Measurements from ENCODE around the gene TESK2.
"Not testable (repeated sequence)": the region's sequence is repeated elsewhere in the genome, so short reads cannot be mapped to it uniquely, and the experiment has no call there.

Gene TESK2

DNA sequence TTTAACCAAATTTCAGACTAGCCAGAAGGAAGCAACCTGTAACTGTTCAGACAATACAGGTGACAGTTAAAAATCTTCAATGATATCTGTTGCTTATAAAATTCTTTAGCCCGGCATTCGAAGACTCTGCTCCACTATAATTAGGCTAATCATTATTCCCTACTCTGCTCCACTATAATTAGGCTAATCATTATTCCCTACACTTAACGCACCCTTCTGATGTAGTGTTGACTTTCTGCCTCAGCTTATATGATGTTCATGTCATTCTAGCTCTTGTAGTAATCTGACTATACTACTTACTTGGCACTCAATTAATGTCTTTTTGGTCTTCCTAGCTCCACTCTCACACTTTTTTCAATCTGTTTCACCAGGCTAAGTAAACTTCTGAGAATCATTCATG is 13.3 kb downstream of the TESK2 start:
- no peak overlapping the region for H3K27ac ChIP-seq
- no peaks in the 10 kb centered on the region for H3K79me2 ChIP-seq (ENCODE audit: insufficient read depth, low read depth)
- H3K36me3 ChIP-seq (ENCODE audit: insufficient read depth), result no peaks in the 10 kb centered on the region
- no peak overlapping the region for H3K9ac ChIP-seq
- TF ChIP-seq, protein P1, sequence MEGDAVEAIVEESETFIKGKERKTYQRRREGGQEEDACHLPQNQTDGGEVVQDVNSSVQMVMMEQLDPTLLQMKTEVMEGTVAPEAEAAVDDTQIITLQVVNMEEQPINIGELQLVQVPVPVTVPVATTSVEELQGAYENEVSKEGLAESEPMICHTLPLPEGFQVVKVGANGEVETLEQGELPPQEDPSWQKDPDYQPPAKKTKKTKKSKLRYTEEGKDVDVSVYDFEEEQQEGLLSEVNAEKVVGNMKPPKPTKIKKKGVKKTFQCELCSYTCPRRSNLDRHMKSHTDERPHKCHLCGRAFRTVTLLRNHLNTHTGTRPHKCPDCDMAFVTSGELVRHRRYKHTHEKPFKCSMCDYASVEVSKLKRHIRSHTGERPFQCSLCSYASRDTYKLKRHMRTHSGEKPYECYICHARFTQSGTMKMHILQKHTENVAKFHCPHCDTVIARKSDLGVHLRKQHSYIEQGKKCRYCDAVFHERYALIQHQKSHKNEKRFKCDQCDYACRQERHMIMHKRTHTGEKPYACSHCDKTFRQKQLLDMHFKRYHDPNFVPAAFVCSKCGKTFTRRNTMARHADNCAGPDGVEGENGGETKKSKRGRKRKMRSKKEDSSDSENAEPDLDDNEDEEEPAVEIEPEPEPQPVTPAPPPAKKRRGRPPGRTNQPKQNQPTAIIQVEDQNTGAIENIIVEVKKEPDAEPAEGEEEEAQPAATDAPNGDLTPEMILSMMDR (conservative IDR thresholded peaks at IDR 0.05; ENCODE audit: low read depth, low read length), result no peak
- no peaks in the 10 kb centered on the region for H3K27me3 ChIP-seq (ENCODE audit: insufficient read depth, low read depth)
- peaks cover 14% of the 10 kb centered on the region for H3K4me1 ChIP-seq (ENCODE audit: low read depth, poor library complexity, severe bottlenecking)
- H3K4me2 ChIP-seq, result no peak overlapping the region
- no peak overlapping the region for H2AFZ ChIP-seq (ENCODE audit: low read depth)
- no peak overlapping the region for H3K4me3 ChIP-seq (IDR thresholded peaks at IDR 0.05; ENCODE audit: insufficient read depth, low read depth, low read length)
- H4K20me1 ChIP-seq (ENCODE audit: insufficient read depth), result no peaks in the 10 kb centered on the region

DNA sequence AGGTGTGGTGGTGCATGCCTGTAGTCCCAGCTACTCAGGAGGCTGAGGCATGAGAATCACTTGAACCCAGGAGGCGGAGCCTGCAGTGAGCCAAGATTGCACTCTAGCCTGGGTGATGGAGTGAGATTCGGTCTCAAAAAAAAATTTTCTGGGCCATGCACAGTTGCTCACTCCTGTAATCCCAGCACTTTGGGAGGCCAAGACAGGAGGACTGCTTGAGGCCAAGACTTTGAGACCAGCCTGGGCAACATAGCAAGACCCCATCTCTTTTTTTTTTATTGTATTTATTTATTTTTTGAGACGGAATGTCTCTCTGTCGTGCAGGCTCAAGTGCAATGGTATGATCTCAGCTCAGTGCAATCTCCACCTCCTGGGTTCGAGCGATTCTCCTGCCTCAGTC is 16.8 kb downstream of the TESK2 start:
- not testable (repeated sequence) for H3K36me3 ChIP-seq (ENCODE audit: insufficient read depth); H4K20me1 ChIP-seq (ENCODE audit: insufficient read depth); H3K4me2 ChIP-seq; H3K4me3 ChIP-seq (IDR thresholded peaks at IDR 0.05; ENCODE audit: insufficient read depth, low read depth, low read length); H3K27ac ChIP-seq; H3K9ac ChIP-seq; H3K27me3 ChIP-seq (ENCODE audit: insufficient read depth, low read depth); H2AFZ ChIP-seq (ENCODE audit: low read depth); H3K79me2 ChIP-seq (ENCODE audit: insufficient read depth, low read depth)
- H3K4me1 ChIP-seq (ENCODE audit: low read depth, poor library complexity, severe bottlenecking), result peaks cover 31% of the 10 kb centered on the region

DNA sequence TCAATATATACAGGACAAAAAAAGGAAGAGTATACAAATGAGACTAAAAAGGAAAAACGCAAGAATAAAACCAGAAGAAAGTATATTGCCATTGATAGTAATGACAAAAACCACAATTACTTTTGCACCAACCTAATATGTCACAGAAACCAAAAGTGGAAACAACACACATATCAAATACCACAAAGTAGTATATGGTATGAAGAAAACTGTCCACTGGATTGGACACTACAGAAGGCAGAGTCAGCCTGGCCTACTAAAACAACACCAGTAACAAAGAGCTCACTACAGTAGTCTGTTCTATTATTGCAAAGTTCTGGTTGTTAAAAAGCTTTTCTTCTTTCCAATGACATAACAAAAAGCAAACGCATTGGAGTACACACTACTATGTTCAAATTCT is 17.7 kb downstream of the TESK2 start:
- Histone ChIP-seq H3K27me3 (ENCODE audit: insufficient read depth, low read depth) (no peaks in the 10 kb centered on the region), H3K79me2 (ENCODE audit: insufficient read depth, low read depth) (no peaks in the 10 kb centered on the region), H3K27ac (no peak overlapping the region), H4K20me1 (ENCODE audit: insufficient read depth) (no peaks in the 10 kb centered on the region), H3K36me3 (ENCODE audit: insufficient read depth) (no peaks in the 10 kb centered on the region), H3K4me1 (ENCODE audit: low read depth, poor library complexity, severe bottlenecking) (peaks cover 34% of the 10 kb centered on the region), H2AFZ (ENCODE audit: low read depth) (no peak overlapping the region), H3K4me2 (no peak overlapping the region; the same call in 1 of the 2 replicates), H3K4me3 (IDR thresholded peaks at IDR 0.05; ENCODE audit: insufficient read depth, low read depth, low read length) (no peak overlapping the region), H3K9ac (no peak overlapping the region)
- TF ChIP-seq, protein P1 (conservative IDR thresholded peaks at IDR 0.05; ENCODE audit: low read depth, low read length), result no peak

DNA sequence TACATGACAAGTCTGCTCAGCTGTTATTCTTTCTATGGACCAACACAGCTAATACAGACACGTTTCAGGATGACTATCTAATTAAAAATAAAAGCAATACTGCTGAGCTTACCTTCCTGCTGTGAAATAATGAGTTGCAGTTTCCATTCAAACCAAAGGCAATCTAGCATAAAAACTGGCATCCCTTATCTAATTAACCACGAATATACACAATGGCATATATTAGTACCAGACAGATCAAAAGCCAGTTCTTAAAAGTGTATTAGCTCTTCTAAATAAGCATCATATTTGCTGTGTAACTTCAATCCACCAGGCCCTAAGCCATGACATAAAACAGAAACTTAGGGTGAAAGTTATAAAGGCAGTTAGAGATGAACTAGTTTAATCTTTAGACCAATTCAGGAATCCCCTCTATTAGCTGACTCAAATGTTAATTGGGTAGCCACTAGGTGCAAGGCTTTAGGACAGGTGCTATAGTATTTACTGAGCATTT is 20.6 kb downstream of the TESK2 start:
- Histone ChIP-seq H3K9ac (no peak overlapping the region), H3K36me3 (ENCODE audit: insufficient read depth) (no peaks in the 10 kb centered on the region), H4K20me1 (ENCODE audit: insufficient read depth) (no peaks in the 10 kb centered on the region), H2AFZ (ENCODE audit: low read depth) (no peak overlapping the region), H3K27ac (no peak overlapping the region; the same call in 1 of the 2 replicates), H3K4me3 (IDR thresholded peaks at IDR 0.05; ENCODE audit: insufficient read depth, low read depth, low read length) (no peak overlapping the region), H3K4me2 (peak overlapping the region; percentile 37; the same call in 1 of the 2 replicates), H3K4me1 (ENCODE audit: low read depth, poor library complexity, severe bottlenecking) (peaks cover 34% of the 10 kb centered on the region), H3K79me2 (ENCODE audit: insufficient read depth, low read depth) (no peaks in the 10 kb centered on the region), H3K27me3 (ENCODE audit: insufficient read depth, low read depth) (no peaks in the 10 kb centered on the region)
- TF ChIP-seq, protein P1 (conservative IDR thresholded peaks at IDR 0.05; ENCODE audit: low read depth, low read length), result no peak

DNA sequence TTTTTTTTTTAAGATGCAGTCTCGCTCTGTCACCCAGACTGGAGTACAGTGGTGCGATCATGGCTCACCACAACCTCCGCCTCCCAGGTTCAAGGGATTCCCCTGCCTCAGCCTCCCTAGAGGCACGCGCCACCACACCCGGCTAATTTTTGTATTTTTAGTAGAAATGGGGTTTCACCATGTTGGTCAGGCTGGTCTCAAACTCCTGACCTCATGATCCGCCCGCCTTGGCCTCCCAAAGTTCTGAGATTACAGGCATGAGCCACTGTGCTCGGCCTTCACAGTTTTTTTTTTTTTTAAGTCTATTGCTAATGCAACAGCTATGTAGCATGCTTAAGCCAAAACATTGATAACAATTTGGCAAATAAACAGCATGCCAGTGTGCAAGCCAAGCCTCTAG is 23.6 kb downstream of the TESK2 start:
- not testable (repeated sequence) for H3K9ac ChIP-seq; H3K4me2 ChIP-seq; H3K79me2 ChIP-seq (ENCODE audit: insufficient read depth, low read depth); H3K4me3 ChIP-seq (IDR thresholded peaks at IDR 0.05; ENCODE audit: insufficient read depth, low read depth, low read length); H3K27me3 ChIP-seq (ENCODE audit: insufficient read depth, low read depth); H2AFZ ChIP-seq (ENCODE audit: low read depth); H3K27ac ChIP-seq; H3K36me3 ChIP-seq (ENCODE audit: insufficient read depth); H4K20me1 ChIP-seq (ENCODE audit: insufficient read depth)
- peaks cover 25% of the 10 kb centered on the region for H3K4me1 ChIP-seq (ENCODE audit: low read depth, poor library complexity, severe bottlenecking)
